IPS-20b (cell line): Measurements from ENCODE around the gene SERGEF.

Experiments
- H3K27ac ChIP-seq: one replicate; pipeline ENCODE4 v1.5.1; 2013; ENCODE audit warnings: low read length
- H3K27me3 ChIP-seq: 2 replicates; pipeline ENCODE4 v1.6.1; 2013; ENCODE audit warnings: mild to moderate bottlenecking, low read length, inconsistent platforms; ENCODE audit not compliant: insufficient read depth
- H3K36me3 ChIP-seq: 2 replicates; pipeline ENCODE4 v1.6.1; 2013; ENCODE audit warnings: low read depth, mild to moderate bottlenecking, inconsistent platforms, low read length, moderate library complexity; ENCODE audit not compliant: insufficient read depth
- H3K4me1 ChIP-seq: 2 replicates; pipeline ENCODE4 v1.6.1; 2013; ENCODE audit warnings: mild to moderate bottlenecking, control low read depth, inconsistent platforms, low read length, moderate library complexity; ENCODE audit not compliant: insufficient read depth
- H3K4me3 ChIP-seq: 2 replicates; pipeline ENCODE4 v1.5.1; 2013; ENCODE audit warnings: mild to moderate bottlenecking, low read length, inconsistent platforms
- H3K9ac ChIP-seq: 2 replicates; pipeline ENCODE4 v1.6.1; 2013; ENCODE audit warnings: low read depth, mild to moderate bottlenecking, inconsistent platforms, low read length, moderate library complexity
- H3K9me3 ChIP-seq: 2 replicates; pipeline ENCODE4 v1.6.1; 2013; ENCODE audit warnings: mild to moderate bottlenecking, low read depth, low read length, inconsistent platforms; ENCODE audit not compliant: insufficient read depth

SERGEF gene

GRCh38 chr11:17740649-17741235 lies 272.1 kb downstream of the SERGEF start:
- H3K9ac ChIP-seq: no peak overlapping the region
- no peaks in the 10 kb centered on the region for H3K9me3 ChIP-seq
- H3K27me3 ChIP-seq: peaks cover 51% of the 10 kb centered on the region
- peaks cover 6% of the 10 kb centered on the region; the same call in 1 of the 2 replicates for H3K4me1 ChIP-seq
- H3K36me3 ChIP-seq: no peaks in the 10 kb centered on the region
- no peak overlapping the region for H3K4me3 ChIP-seq
- no peak overlapping the region for H3K27ac ChIP-seq

- Histone ChIP-seq H3K9ac (no peak overlapping the region), H3K4me1 (peaks cover 6% of the 10 kb centered on the region; the same call in 1 of the 2 replicates), H3K9me3 (no peaks in the 10 kb centered on the region), H3K27me3 (peaks cover 59% of the 10 kb centered on the region), H3K36me3 (no peaks in the 10 kb centered on the region), H3K27ac (no peak overlapping the region), H3K4me3 (no peak overlapping the region)
These were observed 272.9 kb downstream of the SERGEF start for GRCh38 chr11:17739945-17740338.

GRCh38 chr11:17738151-17738973 lies 274.5 kb downstream of the SERGEF start:
- peaks cover 6% of the 10 kb centered on the region; the same call in 1 of the 2 replicates for H3K4me1 ChIP-seq
- H3K27ac ChIP-seq: no peak overlapping the region
- H3K4me3 ChIP-seq: peak overlapping the region; percentile 33; the same call in 1 of the 2 replicates
- H3K36me3 ChIP-seq: no peaks in the 10 kb centered on the region
- peaks cover 70% of the 10 kb centered on the region for H3K27me3 ChIP-seq
- H3K9me3 ChIP-seq: no peaks in the 10 kb centered on the region
- no peak overlapping the region for H3K9ac ChIP-seq
